ENCODE measurements around the gene MAML2.
A peak's percentile ranks its signal among the peaks of the same experiment; 100 is the strongest.

Gene MAML2

GRCh38 chr11:96084610-96085318 is 258.2 kb downstream of the MAML2 start:
- DNase-seq (ENCODE audit: extremely low read depth in 1 of 2, low read depth in 1 of 2): no peak

GRCh38 chr11:96082936-96083335 is 260.1 kb downstream of the MAML2 start:
- no peak for DNase-seq (ENCODE audit: extremely low read depth in 1 of 2, low read depth in 1 of 2)

DNA sequence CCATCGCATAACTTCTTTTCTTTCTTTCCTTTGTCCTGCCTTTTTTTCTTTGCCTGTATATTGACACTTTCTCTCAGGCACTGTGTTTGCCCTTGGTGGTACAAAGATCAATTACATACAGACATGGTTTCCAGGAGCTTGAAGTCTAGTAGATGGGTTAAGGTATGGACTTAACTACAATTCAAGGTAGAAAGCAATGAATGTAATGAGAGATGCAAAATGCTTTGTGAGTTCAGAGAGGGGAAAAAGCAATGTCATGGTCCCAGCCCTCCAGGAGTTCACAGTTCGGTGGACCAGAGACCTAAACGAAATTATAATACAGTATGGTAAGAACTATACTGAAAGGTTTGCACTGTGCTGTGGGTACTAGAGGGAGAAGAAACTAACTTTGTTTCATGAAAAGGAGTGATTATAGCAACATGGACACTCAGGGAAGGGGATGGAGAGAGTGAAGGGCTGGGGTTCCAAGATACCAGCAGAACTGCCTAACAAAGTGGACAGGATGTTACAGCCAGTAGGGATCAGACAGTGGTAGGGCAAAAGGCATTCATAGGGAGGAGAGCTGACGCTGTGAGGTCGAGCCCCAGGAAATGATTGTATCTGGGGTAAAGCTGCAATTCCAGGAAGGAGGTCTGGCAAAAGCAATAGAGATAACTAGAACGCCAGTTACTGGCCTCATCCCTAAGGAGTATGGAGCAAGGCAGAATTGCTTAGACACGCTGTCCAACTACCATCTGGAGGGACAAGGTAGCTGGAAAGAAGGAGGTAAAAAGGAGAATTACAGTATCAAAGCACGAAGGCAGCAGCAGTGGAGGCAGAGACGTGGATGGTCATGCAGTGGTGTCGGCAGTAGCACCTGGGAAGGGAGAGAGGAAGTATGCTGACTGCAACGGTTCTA is 260.7 kb downstream of the MAML2 start:
- no peak for DNase-seq (ENCODE audit: extremely low read depth in 1 of 2, low read depth in 1 of 2)

- no peak for DNase-seq (ENCODE audit: extremely low read depth in 1 of 2, low read depth in 1 of 2)
These were observed 261.4 kb downstream of the MAML2 start for GRCh38 chr11:96081561-96081960.

DNA sequence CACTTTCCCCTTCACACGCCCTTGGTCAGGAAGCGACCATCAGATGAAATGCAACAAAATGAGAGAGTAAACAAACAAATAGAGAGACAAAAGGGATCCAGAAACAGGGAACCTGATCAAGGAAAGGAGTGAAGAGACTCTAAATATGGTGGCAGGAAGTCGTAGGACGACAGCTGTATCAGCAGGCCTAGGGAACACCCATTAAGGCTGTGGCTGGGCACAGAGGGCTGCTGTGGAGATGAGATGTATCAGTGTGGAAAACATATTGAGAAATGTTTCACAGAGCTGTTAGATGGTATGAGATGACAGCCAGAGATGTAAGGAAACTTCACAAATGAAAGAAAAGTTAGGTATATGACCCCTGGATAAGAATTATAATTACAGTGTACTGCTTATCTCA is 263.3 kb downstream of the MAML2 start:
- DNase-seq (ENCODE audit: extremely low read depth in 1 of 2, low read depth in 1 of 2): no peak

DNA sequence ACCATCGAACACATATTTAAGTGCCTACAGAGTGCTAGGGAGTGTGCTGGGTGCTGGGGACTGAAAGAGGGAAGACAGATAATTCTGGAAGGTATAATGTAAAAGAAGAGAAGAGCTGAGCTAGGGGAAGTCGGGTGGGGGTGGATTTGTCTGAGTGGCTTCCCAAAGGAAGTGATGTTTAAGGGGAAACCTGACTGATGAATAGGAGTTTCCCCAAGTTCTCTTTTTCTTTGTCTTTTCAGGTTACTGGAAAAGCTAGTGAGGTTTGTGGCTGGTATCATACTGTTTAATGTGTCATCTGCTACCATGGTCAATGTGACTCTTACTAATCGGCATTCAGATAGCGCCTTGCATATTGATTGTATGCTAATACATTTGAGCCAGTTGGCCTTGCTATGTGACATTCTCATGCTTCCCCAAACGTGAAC is 267.4 kb downstream of the MAML2 start:
- DNase-seq (ENCODE audit: extremely low read depth in 1 of 2, low read depth in 1 of 2): no peak

GRCh38 chr11:96074551-96075310 is 268.3 kb downstream of the MAML2 start:
- no peak for DNase-seq (ENCODE audit: extremely low read depth in 1 of 2, low read depth in 1 of 2)

DNA sequence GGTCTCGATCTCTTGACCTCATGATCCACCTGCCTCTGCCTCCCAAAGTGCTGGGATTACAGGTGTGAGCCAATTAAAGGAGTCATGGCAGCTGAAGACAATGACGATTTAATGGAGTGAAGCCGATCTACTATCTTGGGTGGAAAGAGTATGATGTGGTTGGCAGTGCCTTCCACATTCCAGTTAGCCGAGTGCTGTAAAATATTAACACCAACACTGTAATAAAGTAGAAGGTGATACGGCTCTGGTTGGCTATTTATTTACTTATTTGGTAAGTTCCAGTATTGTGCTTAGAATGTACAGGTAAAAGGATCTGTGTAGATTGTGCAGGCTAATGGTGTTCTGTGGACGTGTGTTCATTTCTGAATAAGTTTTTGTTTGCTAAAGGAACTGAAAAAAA is 269.5 kb downstream of the MAML2 start:
- no peak for DNase-seq (ENCODE audit: extremely low read depth in 1 of 2, low read depth in 1 of 2)

DNA sequence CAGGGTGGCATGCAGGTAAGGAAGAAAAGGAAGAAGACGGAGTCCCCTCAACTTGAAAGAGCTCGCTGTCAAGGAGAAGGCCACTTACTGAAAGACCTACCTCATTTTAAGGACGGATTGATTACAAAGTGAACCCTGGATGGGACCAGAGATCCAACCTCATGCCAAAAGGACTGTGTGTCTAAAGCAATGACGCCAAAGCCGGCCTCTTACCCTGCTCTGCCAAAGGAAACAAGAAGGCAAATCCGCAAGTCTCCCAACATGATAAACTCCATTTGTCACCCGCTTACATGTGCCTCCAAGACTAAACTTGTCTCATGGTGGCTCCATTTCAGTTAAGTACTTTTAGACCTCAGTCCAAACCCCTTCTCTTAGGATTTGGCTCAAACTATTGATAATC is 270.4 kb downstream of the MAML2 start:
- no peak for DNase-seq (ENCODE audit: extremely low read depth in 1 of 2, low read depth in 1 of 2)

GRCh38 chr11:96070453-96070852 is 272.5 kb downstream of the MAML2 start:
- no peak for DNase-seq (ENCODE audit: extremely low read depth in 1 of 2, low read depth in 1 of 2)

- no peak for DNase-seq (ENCODE audit: extremely low read depth in 1 of 2, low read depth in 1 of 2)
These were observed 275.8 kb downstream of the MAML2 start for GRCh38 chr11:96067160-96067559.

- DNase-seq (ENCODE audit: extremely low read depth in 1 of 2, low read depth in 1 of 2): no peak
These were observed 277.6 kb downstream of the MAML2 start for GRCh38 chr11:96065379-96065778.

DNA sequence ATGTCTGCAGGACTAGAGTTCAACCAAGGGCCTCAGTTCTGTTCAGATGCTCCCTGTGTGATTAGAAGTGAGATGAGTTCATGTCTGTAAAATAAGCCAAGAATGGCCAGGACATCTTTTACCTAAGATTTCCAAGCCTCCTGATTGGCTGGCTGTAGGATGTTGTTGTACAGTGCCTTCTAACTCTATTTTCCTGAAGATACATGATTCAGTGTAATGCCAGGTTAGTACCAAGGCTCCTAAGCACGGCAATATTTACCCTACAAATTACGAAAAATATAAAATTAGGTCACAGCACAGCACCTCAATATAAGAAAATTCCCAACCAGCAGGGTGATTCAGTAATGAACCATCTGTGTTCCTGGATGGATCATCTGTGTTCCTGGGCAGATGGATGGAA is 279.1 kb downstream of the MAML2 start:
- no peak for DNase-seq (ENCODE audit: extremely low read depth in 1 of 2, low read depth in 1 of 2)

GRCh38 chr11:96063053-96063452 is 279.9 kb downstream of the MAML2 start:
- DNase-seq (ENCODE audit: extremely low read depth in 1 of 2, low read depth in 1 of 2): no peak

- DNase-seq (ENCODE audit: extremely low read depth in 1 of 2, low read depth in 1 of 2): no peak
These were observed 280.9 kb downstream of the MAML2 start for GRCh38 chr11:96062134-96062533.

DNA sequence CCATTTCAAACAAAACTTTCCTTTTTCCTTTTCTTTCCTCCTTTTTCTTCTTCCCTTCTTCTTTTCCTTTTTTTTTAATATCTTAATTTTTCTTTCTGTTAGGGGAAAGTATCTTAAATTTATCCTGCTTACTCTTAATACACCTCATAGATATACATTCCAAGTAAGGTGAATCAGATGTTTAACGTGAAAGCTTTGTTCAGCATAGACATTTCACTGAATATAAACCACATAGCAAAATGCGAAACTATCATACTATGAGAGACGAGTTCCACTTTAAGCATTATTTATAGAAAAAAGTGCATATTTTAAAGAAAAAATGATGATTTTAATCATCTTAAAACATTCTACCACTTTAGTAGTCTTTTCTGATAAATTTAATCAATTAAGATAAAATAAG is 281.3 kb downstream of the MAML2 start:
- no peak for DNase-seq (ENCODE audit: extremely low read depth in 1 of 2, low read depth in 1 of 2)

DNA sequence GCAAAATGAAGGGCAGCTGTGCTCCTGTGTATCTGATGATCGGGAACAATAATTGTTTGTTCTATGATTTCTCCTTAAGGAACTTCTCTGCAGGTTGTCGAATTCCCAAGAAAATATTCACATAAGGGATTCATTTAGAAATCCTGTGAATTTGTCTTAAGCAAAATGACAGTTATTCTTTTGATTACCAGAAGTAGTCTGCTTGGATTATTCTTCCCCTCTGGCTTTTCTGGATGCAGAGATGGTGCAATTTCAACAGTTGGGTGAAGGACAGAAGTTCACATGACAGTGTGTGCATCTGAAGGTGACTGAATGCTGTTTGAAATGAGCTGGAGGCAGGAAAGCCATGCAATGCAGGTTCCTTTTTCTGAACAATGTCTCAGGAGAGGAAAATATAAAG is 281.9 kb downstream of the MAML2 start:
- DNase-seq (ENCODE audit: extremely low read depth in 1 of 2, low read depth in 1 of 2): no peak

DNA sequence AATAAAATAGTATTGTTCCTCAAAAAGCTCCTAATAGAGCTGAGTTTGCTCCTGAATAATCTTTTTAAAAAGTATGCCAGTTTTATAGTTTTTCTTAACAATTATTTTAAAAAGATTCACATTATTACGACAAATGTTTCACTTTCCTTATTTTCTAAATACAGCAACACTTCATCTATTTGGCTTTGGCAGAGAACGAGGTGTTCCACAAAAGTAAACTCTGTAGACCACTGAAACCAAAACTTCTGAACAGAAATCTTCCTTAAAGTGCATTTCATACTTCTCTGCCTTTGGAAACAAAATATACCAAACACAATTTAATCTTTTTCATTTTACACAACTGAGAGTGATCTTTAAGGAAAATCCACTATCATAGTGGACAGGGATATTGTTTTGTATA is 285.5 kb downstream of the MAML2 start:
- no peak for DNase-seq (ENCODE audit: extremely low read depth in 1 of 2, low read depth in 1 of 2)

- no peak for DNase-seq (ENCODE audit: extremely low read depth in 1 of 2, low read depth in 1 of 2)
These were observed 286.4 kb downstream of the MAML2 start for GRCh38 chr11:96056576-96056975.

DNA sequence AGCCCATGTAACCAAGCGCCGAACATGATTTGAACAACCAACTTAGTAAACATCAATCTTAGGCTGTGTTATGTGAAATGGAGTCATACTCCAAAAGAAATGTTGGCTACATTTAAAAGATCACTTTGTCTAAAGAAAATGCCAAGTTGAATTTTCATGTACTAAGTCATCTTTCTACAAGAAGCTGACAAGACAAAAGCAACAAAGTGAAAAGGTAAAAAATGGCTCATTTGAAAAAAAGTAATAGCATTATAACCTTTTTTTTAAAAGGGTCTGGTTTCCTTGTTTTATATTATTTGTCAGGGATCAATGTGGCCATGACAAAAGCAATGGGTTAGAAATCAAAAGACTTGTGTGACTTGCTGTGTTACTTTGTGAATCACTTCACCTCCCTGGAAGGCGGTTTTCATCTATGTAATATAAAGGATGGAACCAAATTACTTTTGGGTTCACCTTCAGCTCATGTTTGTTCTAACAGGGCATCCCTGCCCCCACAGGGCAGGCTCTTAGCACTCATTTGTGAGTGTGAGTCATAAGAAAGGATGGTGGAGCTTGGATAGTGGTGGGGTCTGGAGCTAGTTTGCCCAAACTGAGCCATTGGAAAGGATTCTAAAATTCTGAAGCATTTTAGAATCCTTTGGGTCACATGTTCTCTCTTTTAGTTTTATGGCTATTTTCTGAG is 287.1 kb downstream of the MAML2 start:
- DNase-seq (ENCODE audit: extremely low read depth in 1 of 2, low read depth in 1 of 2): peak in 1 of 2 donors; percentile 8
